Chondrocyte (in vitro differentiated cells): Measurements from ENCODE around the gene FAM124B. TPM values are rescaled to one million over a fixed set of nuclear protein-coding genes. Genes with fewer than 3 reads are reported as not detected.

Source experiments
- DNase-seq: peaks from one replicate; pipeline ENCODE4 v3.0.0; 2021; ENCODE audit warnings: mixed read lengths, low spot score
- H3K27ac Mint-ChIP-seq: one replicate; pipeline ENCODE4 v1.8.0; 2021; ENCODE audit warnings: mild to moderate bottlenecking, moderate library complexity, mixed read lengths; ENCODE audit not compliant: unreplicated experiment
- H3K27me3 Mint-ChIP-seq: 2 replicates; pipeline ENCODE4 v1.8.0; 2021; ENCODE audit warnings: low read depth, mixed read lengths
- H3K36me3 Mint-ChIP-seq: 2 replicates; pipeline ENCODE4 v1.8.0; 2021; ENCODE audit warnings: low read depth, mixed read lengths
- H3K4me1 Mint-ChIP-seq: 2 replicates; pipeline ENCODE4 v1.8.0; 2021; ENCODE audit warnings: low read depth, mild to moderate bottlenecking, mixed read lengths
- H3K4me3 Mint-ChIP-seq: one replicate; pipeline ENCODE4 v1.8.0; 2021; ENCODE audit warnings: mild to moderate bottlenecking, moderate library complexity, mixed read lengths; ENCODE audit not compliant: unreplicated experiment
- H3K9me3 Mint-ChIP-seq: 2 replicates; pipeline ENCODE4 v1.8.0; 2021; ENCODE audit warnings: low read depth, mixed read lengths
- CTCF ChIP-seq: fragments of 200-600 bp; sonication (generic); IDR thresholded peaks from 2 replicates; pipeline ENCODE4 v1.5.0; 2021; ENCODE audit warnings: antibody characterized with exemption, mild to moderate bottlenecking, moderate library complexity
- total RNA-seq: library from RNA; stranded (reverse); gene quantifications from 3 replicates; pipeline ENCODE4 v1.2.1, GENCODE V29; 2021

Gene FAM124B
- total RNA-seq, 1 donor from 2014 or later, result not detected

GRCh38 chr2:224334726-224335125 is 67.2 kb downstream of the FAM124B start:
- H3K27me3 Mint-ChIP-seq, result no peaks in the 10 kb centered on the region
- no peak overlapping the region for H3K27ac Mint-ChIP-seq
- H3K36me3 Mint-ChIP-seq, result no peaks in the 10 kb centered on the region
- H3K9me3 Mint-ChIP-seq, result peaks cover 4% of the 10 kb centered on the region
- DNase-seq, result no peak
- TF ChIP-seq CTCF, result no peak
- H3K4me3 Mint-ChIP-seq, result no peak overlapping the region
- peaks cover 10% of the 10 kb centered on the region for H3K4me1 Mint-ChIP-seq

DNA sequence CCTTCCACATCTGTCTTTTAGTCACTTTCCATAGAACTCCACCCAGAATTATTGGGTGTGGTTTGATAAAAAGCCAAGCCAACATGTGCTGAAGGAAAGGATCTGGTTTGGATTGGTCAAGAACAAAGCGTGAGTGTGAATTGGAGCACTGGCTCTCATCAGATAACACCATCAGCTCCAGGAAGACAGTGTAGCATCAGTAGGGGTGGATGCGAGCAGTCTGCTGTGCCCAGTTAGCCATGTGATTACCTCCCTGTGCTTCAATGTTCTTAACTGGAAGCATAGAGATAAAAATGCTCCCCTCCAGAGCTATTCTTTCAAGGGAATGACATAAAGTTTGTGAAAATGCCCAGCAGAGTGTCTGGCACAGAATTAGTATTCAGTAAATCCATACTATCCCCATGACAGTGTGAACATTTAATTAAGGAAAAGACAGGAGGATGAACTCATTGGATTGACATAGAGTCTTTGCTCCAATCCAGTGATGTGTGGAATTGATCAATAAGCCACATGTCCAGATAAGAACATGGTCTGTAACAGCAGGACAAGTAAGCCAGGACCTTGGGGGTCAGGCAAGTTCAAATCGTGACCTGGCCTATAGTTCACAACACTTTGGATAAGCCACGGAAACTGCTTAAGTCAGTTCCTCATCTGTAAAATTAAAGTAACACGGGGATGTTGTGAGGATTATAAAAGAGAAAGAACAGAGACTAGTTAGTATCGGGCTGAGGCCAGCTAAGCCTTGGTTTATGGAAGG is 68.0 kb downstream of the FAM124B start:
- peaks cover 4% of the 10 kb centered on the region for H3K9me3 Mint-ChIP-seq
- peaks cover 10% of the 10 kb centered on the region for H3K4me1 Mint-ChIP-seq
- H3K27me3 Mint-ChIP-seq, result no peaks in the 10 kb centered on the region
- TF ChIP-seq CTCF, result no peak
- H3K36me3 Mint-ChIP-seq, result no peaks in the 10 kb centered on the region
- H3K4me3 Mint-ChIP-seq, result no peak overlapping the region
- no peak for DNase-seq
- H3K27ac Mint-ChIP-seq, result no peak overlapping the region

- peaks cover 1% of the 10 kb centered on the region for H3K9me3 Mint-ChIP-seq
- no peak for DNase-seq
- TF ChIP-seq CTCF, result no peak
- no peak overlapping the region for H3K27ac Mint-ChIP-seq
- no peaks in the 10 kb centered on the region for H3K36me3 Mint-ChIP-seq
- H3K27me3 Mint-ChIP-seq, result peaks cover 8% of the 10 kb centered on the region
- H3K4me3 Mint-ChIP-seq, result no peak overlapping the region
- H3K4me1 Mint-ChIP-seq, result no peaks in the 10 kb centered on the region
These were observed 70.2 kb downstream of the FAM124B start for GRCh38 chr2:224331698-224332097.

GRCh38 chr2:224328798-224329197 is 73.1 kb downstream of the FAM124B start:
- no peak overlapping the region for H3K4me3 Mint-ChIP-seq
- H3K4me1 Mint-ChIP-seq, result no peaks in the 10 kb centered on the region
- TF ChIP-seq CTCF, result no peak
- H3K36me3 Mint-ChIP-seq, result no peaks in the 10 kb centered on the region
- peaks cover 9% of the 10 kb centered on the region for H3K27me3 Mint-ChIP-seq
- no peak for DNase-seq
- no peak overlapping the region for H3K27ac Mint-ChIP-seq
- H3K9me3 Mint-ChIP-seq, result no peaks in the 10 kb centered on the region

Other genes with a start within 250 kb of the FAM124B start
- gene CUL3, start 183.3 kb upstream of the FAM124B start, total RNA-seq, result 65.6 to 75.1 TPM (median 70.6 TPM) in 3 replicates